ENCODE results near the gene JHY.

JHY gene

DNA sequence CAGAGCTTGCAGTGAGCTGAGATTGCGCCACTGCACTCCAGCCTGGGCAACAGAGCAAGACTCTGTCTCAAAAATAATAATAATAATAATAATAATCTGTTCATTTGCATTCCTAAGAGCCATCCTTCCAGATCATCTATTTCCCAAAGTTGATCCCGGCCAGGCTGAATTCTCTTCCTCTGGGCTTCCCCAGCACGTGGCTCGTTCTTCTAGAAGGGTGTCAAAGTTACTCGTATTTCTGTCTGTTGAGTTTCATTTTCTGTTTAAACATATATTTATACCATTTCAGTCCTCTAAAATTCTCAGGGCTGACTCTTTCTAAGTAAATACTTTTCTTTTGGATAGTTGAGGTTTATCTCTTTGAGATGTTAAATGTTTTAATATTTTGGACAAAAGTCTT, 4.8 kb upstream of the JHY start:
- H3K36me3 ChIP-seq (ENCODE audit: insufficient read depth, low read length): no peaks in the 10 kb centered on the region
- no peaks in the 10 kb centered on the region for H3K9me2 ChIP-seq (replicated peaks; ENCODE audit: low read depth, low read length)
- TF ChIP-seq, protein P1, sequence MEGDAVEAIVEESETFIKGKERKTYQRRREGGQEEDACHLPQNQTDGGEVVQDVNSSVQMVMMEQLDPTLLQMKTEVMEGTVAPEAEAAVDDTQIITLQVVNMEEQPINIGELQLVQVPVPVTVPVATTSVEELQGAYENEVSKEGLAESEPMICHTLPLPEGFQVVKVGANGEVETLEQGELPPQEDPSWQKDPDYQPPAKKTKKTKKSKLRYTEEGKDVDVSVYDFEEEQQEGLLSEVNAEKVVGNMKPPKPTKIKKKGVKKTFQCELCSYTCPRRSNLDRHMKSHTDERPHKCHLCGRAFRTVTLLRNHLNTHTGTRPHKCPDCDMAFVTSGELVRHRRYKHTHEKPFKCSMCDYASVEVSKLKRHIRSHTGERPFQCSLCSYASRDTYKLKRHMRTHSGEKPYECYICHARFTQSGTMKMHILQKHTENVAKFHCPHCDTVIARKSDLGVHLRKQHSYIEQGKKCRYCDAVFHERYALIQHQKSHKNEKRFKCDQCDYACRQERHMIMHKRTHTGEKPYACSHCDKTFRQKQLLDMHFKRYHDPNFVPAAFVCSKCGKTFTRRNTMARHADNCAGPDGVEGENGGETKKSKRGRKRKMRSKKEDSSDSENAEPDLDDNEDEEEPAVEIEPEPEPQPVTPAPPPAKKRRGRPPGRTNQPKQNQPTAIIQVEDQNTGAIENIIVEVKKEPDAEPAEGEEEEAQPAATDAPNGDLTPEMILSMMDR (conservative IDR thresholded peaks at IDR 0.05; ENCODE audit: low read length): no peak
- TF ChIP-seq EZH2phosphoT487 (IDR thresholded peaks at IDR 0.05; ENCODE audit: borderline replicate concordance): no peak
- H3K4me1 ChIP-seq (ENCODE audit: insufficient read depth, low read length, poor library complexity, severe bottlenecking): peaks cover 10% of the 10 kb centered on the region
- no peaks in the 10 kb centered on the region for H3K79me2 ChIP-seq (ENCODE audit: insufficient read depth, low read length)
- no peak overlapping the region for H2AFZ ChIP-seq (ENCODE audit: low read length)
- H3K4me2 ChIP-seq (ENCODE audit: low read depth, low read length, poor library complexity, severe bottlenecking): no peak overlapping the region
- no peaks in the 10 kb centered on the region for H3K9me3 ChIP-seq (ENCODE audit: insufficient read depth, low read depth, low read length)
- H3K27me3 ChIP-seq (ENCODE audit: insufficient read depth, low read length, poor library complexity, severe bottlenecking): no peaks in the 10 kb centered on the region
- H3F3A ChIP-seq (ENCODE audit: low read depth): no peaks in the 10 kb centered on the region
- H3K9ac ChIP-seq (ENCODE audit: low read depth, low read length, poor library complexity, severe bottlenecking): no peak overlapping the region
- no peak overlapping the region for H3K4me3 ChIP-seq (ENCODE audit: low read length, poor library complexity, severe bottlenecking)
- no peaks in the 10 kb centered on the region for H4K20me1 ChIP-seq (ENCODE audit: insufficient read depth, low read length, poor library complexity, severe bottlenecking)

DNA sequence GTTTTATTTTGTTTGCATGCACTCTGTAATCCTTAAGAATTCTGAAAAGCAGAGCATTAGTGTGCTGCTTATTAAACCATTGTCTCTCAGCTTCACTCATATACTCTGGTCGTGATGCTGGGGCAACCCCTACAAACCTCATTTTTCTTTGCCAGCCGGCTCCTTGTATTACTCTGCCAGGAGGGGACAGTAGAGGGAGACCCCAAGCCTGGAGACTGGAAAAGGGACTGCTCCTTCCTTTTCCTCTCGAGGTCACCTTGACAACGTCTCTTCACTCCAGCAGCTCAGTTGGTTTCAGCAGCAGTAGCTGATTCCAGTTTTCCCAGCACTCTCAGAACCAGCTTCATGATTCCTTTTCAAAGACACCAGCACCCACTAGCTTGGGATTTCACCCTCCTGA, 2.8 kb upstream of the JHY start:
- no peaks in the 10 kb centered on the region for H3K9me2 ChIP-seq (replicated peaks; ENCODE audit: low read depth, low read length)
- no peak overlapping the region for H2AFZ ChIP-seq (ENCODE audit: low read length)
- no peaks in the 10 kb centered on the region for H4K20me1 ChIP-seq (ENCODE audit: insufficient read depth, low read length, poor library complexity, severe bottlenecking)
- TF ChIP-seq, protein P1 (conservative IDR thresholded peaks at IDR 0.05; ENCODE audit: low read length): peak; percentile 22; the same call in 1 of the 2 replicates
- no peak for TF ChIP-seq EZH2phosphoT487 (IDR thresholded peaks at IDR 0.05; ENCODE audit: borderline replicate concordance)
- no peaks in the 10 kb centered on the region for H3K27me3 ChIP-seq (ENCODE audit: insufficient read depth, low read length, poor library complexity, severe bottlenecking)
- H3K9ac ChIP-seq (ENCODE audit: low read depth, low read length, poor library complexity, severe bottlenecking): no peak overlapping the region
- H3K4me2 ChIP-seq (ENCODE audit: low read depth, low read length, poor library complexity, severe bottlenecking): no peak overlapping the region
- no peak overlapping the region for H3K4me3 ChIP-seq (ENCODE audit: low read length, poor library complexity, severe bottlenecking)
- H3K4me1 ChIP-seq (ENCODE audit: insufficient read depth, low read length, poor library complexity, severe bottlenecking): peaks cover 16% of the 10 kb centered on the region
- no peaks in the 10 kb centered on the region for H3K9me3 ChIP-seq (ENCODE audit: insufficient read depth, low read depth, low read length)
- H3K79me2 ChIP-seq (ENCODE audit: insufficient read depth, low read length): no peaks in the 10 kb centered on the region
- no peaks in the 10 kb centered on the region for H3K36me3 ChIP-seq (ENCODE audit: insufficient read depth, low read length)
- H3F3A ChIP-seq (ENCODE audit: low read depth): no peaks in the 10 kb centered on the region

DNA sequence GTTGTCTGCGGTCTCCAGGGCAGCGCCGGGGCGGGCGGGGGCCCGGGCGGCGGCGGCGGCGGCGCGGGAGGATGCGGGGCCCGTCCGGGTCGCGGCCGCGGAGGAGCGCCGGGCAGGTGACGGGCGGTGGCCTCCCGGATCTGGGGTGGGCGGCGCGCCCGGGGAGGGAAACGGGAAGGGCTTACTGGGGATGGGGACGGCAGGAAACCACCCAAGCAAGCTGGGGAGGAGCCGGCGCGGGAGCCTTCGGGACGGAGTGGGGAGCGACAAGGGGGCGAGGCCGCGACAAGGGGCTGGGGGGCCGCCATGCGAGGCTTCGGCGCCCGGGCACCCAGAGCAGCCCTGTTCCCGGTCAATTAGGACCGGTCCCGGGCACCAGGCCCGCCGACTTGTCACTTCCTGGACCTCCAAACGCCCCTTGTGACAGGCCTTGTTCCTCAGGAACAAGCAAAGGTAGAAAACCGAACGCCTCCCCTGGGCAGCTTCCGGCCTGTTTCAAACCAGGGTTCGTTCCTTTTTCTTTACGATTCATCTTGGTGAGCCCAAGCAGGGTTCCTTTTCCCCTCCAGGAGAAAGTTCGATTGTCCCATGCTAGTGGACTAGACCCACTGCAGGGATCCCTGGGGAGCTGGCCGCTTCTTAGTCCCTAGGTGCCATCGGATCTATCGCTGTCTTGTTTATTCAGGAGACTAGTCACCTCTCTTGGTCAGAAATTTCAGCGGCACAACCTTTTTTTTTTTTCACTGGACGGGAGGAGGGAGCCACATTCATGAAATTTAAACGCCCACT, 492 bp downstream of the JHY start:
- H4K20me1 ChIP-seq (ENCODE audit: insufficient read depth, low read length, poor library complexity, severe bottlenecking): no peaks in the 10 kb centered on the region
- H3K9ac ChIP-seq (ENCODE audit: low read depth, low read length, poor library complexity, severe bottlenecking): peak overlapping the region; percentile 85
- H3K27me3 ChIP-seq (ENCODE audit: insufficient read depth, low read length, poor library complexity, severe bottlenecking): no peaks in the 10 kb centered on the region
- TF ChIP-seq, protein P1 (conservative IDR thresholded peaks at IDR 0.05; ENCODE audit: low read length): no peak
- no peak for TF ChIP-seq EZH2phosphoT487 (IDR thresholded peaks at IDR 0.05; ENCODE audit: borderline replicate concordance)
- no peaks in the 10 kb centered on the region for H3K79me2 ChIP-seq (ENCODE audit: insufficient read depth, low read length)
- no peaks in the 10 kb centered on the region for H3K9me3 ChIP-seq (ENCODE audit: insufficient read depth, low read depth, low read length)
- no peaks in the 10 kb centered on the region for H3K9me2 ChIP-seq (replicated peaks; ENCODE audit: low read depth, low read length)
- no peaks in the 10 kb centered on the region for H3F3A ChIP-seq (ENCODE audit: low read depth)
- H3K4me3 ChIP-seq (ENCODE audit: low read length, poor library complexity, severe bottlenecking): peak overlapping the region; percentile 79
- H2AFZ ChIP-seq (ENCODE audit: low read length): peak overlapping the region; percentile 93
- peak overlapping the region; percentile 79 for H3K4me2 ChIP-seq (ENCODE audit: low read depth, low read length, poor library complexity, severe bottlenecking)
- H3K36me3 ChIP-seq (ENCODE audit: insufficient read depth, low read length): no peaks in the 10 kb centered on the region
- H3K4me1 ChIP-seq (ENCODE audit: insufficient read depth, low read length, poor library complexity, severe bottlenecking): peaks cover 22% of the 10 kb centered on the region
